T-helper 17 cell (primary cell): Measurements from ENCODE around the gene CNTNAP4. TPM values are rescaled to one million over a fixed set of nuclear protein-coding genes. Genes with fewer than 3 reads are reported as not detected.

Source experiments
- ATAC-seq: fragments of 150-1000 bp; cut with Tn5 transposase; 2 replicates; pipeline ENCODE4 v1.10.0; 2021; ENCODE audit warnings: mild to moderate bottlenecking, moderate library complexity
- DNase-seq, 3 donors: peaks; one replicate each; pipeline versions ENCODE4 v3.0.0 to v3.0.0-alpha.2; 2020 to 2021
- H3K9me3 ChIP-seq: one replicate; pipeline ENCODE4 v1.7.0; 2013; ENCODE audit warnings: low read length, mild to moderate bottlenecking; ENCODE audit not compliant: control insufficient read depth, poor library complexity, severe bottlenecking
- H3K27ac Mint-ChIP-seq: one replicate; pipeline ENCODE4 v1.8.0; 2022; ENCODE audit warnings: mild to moderate bottlenecking, moderate library complexity, mixed read lengths
- H3K27me3 Mint-ChIP-seq: one replicate; pipeline ENCODE4 v1.8.0; 2022; ENCODE audit warnings: mixed read lengths
- H3K36me3 Mint-ChIP-seq: one replicate; pipeline ENCODE4 v1.8.0; 2022; ENCODE audit warnings: low read depth, mixed read lengths
- H3K4me1 Mint-ChIP-seq: one replicate; pipeline ENCODE4 v1.8.0; 2022; ENCODE audit warnings: mild to moderate bottlenecking, mixed read lengths
- H3K4me3 Mint-ChIP-seq: one replicate; pipeline ENCODE4 v1.8.0; 2022; ENCODE audit warnings: mild to moderate bottlenecking, moderate library complexity, mixed read lengths
- total RNA-seq, 4 donors: library from RNA in 2 of 4; stranded (reverse) in 2 of 4; gene quantifications; one replicate each; pipeline ENCODE4 v1.2.3 and lab custom pipeline; 2022 to 2026

CNTNAP4 gene
- total RNA-seq, 2 donors from 2014 or later: not detected

DNA sequence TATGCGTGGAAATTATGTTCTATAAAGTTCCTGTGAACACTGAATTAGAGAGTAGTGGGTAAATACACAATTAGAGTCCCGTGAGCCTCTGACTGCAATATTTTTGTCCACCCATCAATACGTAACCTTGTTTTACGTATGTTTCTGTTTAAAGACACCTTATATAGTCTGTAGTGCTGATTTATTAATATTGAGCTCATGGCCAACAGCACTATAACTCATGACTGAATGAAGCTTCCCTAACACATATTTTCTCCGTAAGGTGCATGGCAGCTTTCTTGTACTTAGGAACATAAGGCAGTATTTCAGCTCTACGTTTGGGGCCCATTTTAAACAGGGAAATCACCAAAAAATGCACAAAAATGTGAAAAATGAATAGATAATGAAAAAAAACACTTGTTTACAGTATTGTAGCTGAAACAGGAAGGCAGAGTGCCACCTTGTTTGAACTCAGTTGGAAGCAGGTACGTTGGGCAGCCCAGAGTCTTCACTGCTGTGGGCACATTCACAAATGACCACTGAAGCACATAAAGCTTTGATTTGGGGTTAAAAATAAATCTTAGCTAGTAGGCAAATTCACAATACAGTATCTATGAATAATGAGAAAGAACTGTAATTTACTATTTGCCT lies 108.5 kb downstream of the CNTNAP4 start:
- ATAC-seq (no peak), DNase-seq (no peak)
- Mint-ChIP-seq H3K27me3 (no peaks in the 10 kb centered on the region), H3K36me3 (no peaks in the 10 kb centered on the region), H3K27ac (no peak overlapping the region), H3K4me3 (no peak overlapping the region), H3K4me1 (no peaks in the 10 kb centered on the region)
- H3K9me3 ChIP-seq: no peaks in the 10 kb centered on the region

DNA sequence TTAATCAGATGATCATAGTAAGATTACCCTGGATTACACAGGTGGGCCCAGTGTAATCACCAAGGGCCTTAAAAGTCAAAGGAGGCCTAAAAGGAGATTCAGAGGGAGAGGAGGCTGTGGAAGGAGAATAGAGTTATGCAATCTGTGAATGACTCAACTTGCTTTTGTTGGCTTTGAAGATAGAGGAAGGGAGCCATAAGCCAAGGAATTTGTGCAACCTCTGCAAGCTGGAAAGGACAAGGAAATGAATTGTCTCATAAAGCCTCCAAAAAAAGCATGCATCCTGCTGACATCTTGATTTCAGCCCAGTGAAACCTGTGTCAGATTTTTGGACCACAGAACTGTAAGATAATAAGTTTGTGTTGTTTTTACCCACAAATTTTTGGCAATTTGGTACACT lies 109.6 kb downstream of the CNTNAP4 start:
- ATAC-seq (no peak), DNase-seq (no peak)
- no peaks in the 10 kb centered on the region for H3K36me3 Mint-ChIP-seq
- H3K9me3 ChIP-seq: no peaks in the 10 kb centered on the region
- no peak overlapping the region for H3K4me3 Mint-ChIP-seq
- H3K4me1 Mint-ChIP-seq: no peaks in the 10 kb centered on the region
- H3K27ac Mint-ChIP-seq: no peak overlapping the region
- H3K27me3 Mint-ChIP-seq: no peaks in the 10 kb centered on the region

DNA sequence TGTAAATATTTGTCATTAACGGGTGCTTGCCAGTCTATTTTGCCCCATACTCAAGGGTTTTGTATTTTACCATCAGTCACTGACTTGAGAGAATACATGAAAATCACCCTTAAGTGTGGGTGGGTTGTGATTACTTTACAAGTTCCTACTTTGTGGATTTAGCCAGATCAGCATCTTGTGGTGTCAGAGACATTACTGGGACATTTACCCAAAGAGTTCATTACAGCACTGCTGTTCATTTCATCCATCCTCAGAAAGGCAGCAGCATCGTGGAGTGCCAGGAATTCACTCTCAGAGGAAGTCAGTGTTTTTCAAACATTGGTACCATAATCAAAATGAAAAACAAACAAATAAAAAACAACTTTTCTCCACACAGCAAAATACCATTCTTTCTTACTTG lies 110.8 kb downstream of the CNTNAP4 start:
- H3K9me3 ChIP-seq: no peaks in the 10 kb centered on the region
- no peaks in the 10 kb centered on the region for H3K36me3 Mint-ChIP-seq
- no peak overlapping the region for H3K27ac Mint-ChIP-seq
- no peak overlapping the region for H3K4me3 Mint-ChIP-seq
- no peaks in the 10 kb centered on the region for H3K27me3 Mint-ChIP-seq
- no peak for DNase-seq
- H3K4me1 Mint-ChIP-seq: no peaks in the 10 kb centered on the region
- ATAC-seq: no peak

DNA sequence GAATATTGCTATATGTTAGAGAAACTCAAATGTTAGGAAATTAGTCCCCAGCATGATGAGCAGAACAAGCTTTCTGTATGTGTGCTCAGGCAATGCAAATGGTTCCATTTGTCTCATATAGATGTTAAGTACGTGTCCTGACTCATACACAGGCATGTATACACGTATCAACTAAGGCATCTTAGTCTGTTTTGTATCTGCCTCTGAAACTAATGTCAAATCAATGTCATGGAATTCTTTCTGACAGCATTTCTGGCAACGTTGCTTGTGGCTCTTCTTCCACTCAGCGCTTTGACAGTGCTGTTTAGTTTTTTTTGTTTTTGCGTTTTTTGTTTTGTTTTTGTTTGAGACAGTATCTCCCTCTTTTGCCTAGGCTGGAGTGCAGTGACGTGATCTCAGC lies 111.9 kb downstream of the CNTNAP4 start:
- Mint-ChIP-seq H3K27me3 (no peaks in the 10 kb centered on the region), H3K4me1 (no peaks in the 10 kb centered on the region), H3K4me3 (no peak overlapping the region), H3K27ac (no peak overlapping the region), H3K36me3 (no peaks in the 10 kb centered on the region)
- no peaks in the 10 kb centered on the region for H3K9me3 ChIP-seq
- ATAC-seq (no peak), DNase-seq (no peak)

DNA sequence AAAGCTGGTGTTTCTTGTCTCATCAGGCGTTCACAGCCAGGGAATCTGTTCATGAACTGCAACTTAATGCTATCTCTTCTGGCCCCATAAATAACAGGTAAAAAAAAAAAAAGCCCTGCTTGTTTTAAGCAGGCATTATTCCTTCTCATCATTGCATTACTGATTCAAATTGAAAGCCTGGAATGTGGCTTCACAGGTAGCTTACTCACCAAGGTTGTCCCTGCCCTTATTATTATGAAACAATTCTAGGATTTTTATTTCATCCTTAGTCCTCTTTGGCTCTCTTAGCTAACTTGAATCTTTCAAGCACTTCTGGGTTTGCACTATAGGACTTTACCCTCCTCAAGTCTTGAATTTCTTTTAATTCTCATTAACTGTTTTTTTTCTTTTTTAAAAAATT lies 113.3 kb downstream of the CNTNAP4 start:
- H3K9me3 ChIP-seq: no peaks in the 10 kb centered on the region
- no peak for DNase-seq
- Mint-ChIP-seq H3K36me3 (no peaks in the 10 kb centered on the region), H3K27me3 (no peaks in the 10 kb centered on the region), H3K4me1 (no peaks in the 10 kb centered on the region), H3K27ac (no peak overlapping the region), H3K4me3 (no peak overlapping the region)
- no peak for ATAC-seq

DNA sequence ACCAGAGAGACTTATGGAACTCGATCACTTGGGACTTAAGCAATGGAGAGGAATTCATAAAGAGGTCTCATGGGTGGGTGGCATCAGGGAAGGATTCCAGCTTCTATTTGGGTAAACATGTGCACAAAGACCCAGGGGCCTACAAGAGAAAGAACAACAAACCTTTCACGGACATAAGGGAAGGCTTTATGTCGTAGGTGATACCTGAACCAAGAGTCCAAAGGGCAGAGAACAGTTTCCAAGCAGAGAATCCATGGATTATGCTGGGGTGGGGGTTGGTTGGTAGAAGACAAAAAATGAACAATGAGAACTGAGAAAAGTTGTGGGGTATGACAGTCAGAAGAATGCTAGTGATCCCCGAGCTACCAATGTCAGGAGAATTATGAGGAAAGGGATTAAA lies 119.8 kb downstream of the CNTNAP4 start:
- ATAC-seq (no peak), DNase-seq (no peak)
- H3K27ac Mint-ChIP-seq: no peak overlapping the region
- no peak overlapping the region for H3K4me3 Mint-ChIP-seq
- H3K36me3 Mint-ChIP-seq: no peaks in the 10 kb centered on the region
- no peaks in the 10 kb centered on the region for H3K27me3 Mint-ChIP-seq
- H3K9me3 ChIP-seq: no peaks in the 10 kb centered on the region
- H3K4me1 Mint-ChIP-seq: no peaks in the 10 kb centered on the region

DNA sequence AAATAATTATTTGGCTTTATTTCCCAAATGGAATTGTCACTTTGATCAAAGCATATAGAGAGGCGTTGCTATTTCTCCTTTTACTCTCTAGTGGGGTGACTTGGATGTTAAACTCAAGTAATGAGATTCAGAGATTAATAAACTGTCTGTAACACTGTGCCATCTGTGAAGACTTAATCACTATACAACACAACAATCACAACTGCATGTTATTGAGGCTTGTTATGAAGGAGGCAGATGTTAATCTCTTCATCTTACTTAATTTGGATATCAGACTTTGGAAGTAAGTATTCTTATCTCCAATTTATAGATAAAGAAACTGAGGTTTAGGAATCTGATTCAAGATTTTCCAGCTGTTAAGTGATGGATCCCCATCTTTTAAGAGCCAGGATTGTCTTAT lies 132.5 kb downstream of the CNTNAP4 start:
- Mint-ChIP-seq H3K27me3 (no peaks in the 10 kb centered on the region), H3K4me1 (no peaks in the 10 kb centered on the region)
- DNase-seq: no peak

DNA sequence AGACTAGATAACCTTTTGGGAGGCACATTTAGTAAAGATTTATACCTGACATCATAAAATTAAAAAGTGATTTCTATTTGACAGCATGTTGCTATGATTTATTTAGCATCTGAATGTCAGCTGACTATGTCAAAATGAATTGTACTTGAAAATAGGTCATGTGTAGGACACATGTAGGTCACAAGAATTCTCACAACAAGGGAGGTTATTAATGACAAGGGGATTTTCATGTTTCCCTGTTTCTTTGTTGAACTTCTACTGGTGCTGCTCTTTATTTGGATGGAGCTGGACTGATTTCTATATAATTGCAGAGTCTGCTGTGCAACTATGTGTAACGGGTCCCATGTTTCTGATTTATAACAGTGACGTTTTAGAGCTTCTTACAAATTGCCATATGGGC lies 144.4 kb downstream of the CNTNAP4 start:
- Mint-ChIP-seq H3K36me3 (no peaks in the 10 kb centered on the region), H3K27me3 (no peaks in the 10 kb centered on the region), H3K27ac (no peak overlapping the region), H3K4me1 (no peaks in the 10 kb centered on the region), H3K4me3 (no peak overlapping the region)
- H3K9me3 ChIP-seq: peaks cover 2% of the 10 kb centered on the region
- ATAC-seq: no peak
- no peak for DNase-seq

More for the DNA sequence above, 132.5 kb downstream of the CNTNAP4 start:
- ATAC-seq: no peak
- H3K4me3 Mint-ChIP-seq: no peak overlapping the region
- no peaks in the 10 kb centered on the region for H3K36me3 Mint-ChIP-seq
- no peaks in the 10 kb centered on the region for H3K9me3 ChIP-seq
- no peak overlapping the region for H3K27ac Mint-ChIP-seq

DNA sequence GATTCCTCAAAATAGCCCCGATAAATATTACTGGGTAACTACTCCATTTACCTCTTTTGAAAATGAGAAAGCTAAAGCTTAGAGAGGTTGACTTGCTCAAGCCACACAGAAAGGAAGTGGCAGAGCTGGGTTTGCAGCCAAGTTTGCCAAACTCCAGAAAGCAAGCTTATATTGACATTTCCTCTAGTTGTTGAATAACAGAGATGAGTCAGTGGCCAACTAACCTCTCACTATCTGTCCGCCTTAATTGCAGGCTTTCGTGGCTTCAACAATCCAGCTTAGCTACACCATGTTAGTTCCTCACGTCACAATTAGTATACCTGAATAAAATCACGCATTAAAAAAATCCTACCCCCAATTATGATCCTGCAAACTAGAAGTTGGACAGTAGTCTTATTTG lies 151.7 kb downstream of the CNTNAP4 start:
- DNase-seq (no peak), ATAC-seq (no peak)
- H3K9me3 ChIP-seq: peaks cover 2% of the 10 kb centered on the region
- Mint-ChIP-seq H3K4me3 (no peak overlapping the region), H3K27ac (no peak overlapping the region), H3K36me3 (no peaks in the 10 kb centered on the region), H3K27me3 (no peaks in the 10 kb centered on the region), H3K4me1 (no peaks in the 10 kb centered on the region)

DNA sequence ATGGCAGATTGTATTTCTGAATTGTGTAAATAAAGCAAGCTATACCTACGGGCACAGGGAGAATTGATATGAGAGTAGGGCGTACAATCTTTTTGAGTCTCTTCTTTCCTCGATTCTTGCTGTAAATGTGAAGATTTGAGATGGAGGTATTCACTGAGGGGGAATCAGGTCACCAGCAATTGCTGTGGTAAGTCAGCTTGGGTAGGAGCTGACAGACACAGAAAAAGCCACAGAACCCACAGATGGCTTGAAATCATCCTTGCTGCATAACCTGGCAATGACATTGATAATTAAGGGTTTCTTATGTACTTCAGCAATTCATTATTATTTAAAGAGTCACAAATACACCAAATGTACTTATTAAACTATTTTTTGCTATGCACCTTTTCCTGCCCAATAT lies 164.2 kb downstream of the CNTNAP4 start:
- DNase-seq: no peak
- no peak overlapping the region for H3K27ac Mint-ChIP-seq
- no peaks in the 10 kb centered on the region for H3K4me1 Mint-ChIP-seq
- H3K9me3 ChIP-seq: no peaks in the 10 kb centered on the region
- H3K27me3 Mint-ChIP-seq: no peaks in the 10 kb centered on the region
- H3K4me3 Mint-ChIP-seq: no peak overlapping the region
- no peaks in the 10 kb centered on the region for H3K36me3 Mint-ChIP-seq
- ATAC-seq: no peak

DNA sequence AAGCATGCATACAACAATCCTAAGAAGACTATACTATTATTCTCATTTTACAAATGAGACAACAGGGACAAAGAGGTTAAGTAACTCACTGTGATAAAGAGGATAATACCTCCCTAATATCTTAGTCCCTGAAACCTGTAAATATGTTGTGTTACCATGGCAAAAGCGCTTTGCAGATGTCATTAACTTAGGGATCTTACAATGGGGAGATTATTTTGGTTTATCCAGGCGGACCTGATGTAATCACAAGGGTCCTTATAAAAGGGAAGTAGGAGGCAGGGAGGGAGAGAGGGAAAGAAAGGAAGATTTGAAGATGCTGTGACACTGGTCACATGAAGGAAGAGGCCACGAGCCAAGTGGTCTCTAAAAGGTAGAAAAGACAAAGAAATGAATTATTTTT lies 164.7 kb downstream of the CNTNAP4 start:
- Mint-ChIP-seq H3K27me3 (no peaks in the 10 kb centered on the region), H3K4me1 (no peaks in the 10 kb centered on the region), H3K36me3 (no peaks in the 10 kb centered on the region), H3K27ac (no peak overlapping the region), H3K4me3 (no peak overlapping the region)
- ATAC-seq (no peak), DNase-seq (no peak)
- H3K9me3 ChIP-seq: no peaks in the 10 kb centered on the region

DNA sequence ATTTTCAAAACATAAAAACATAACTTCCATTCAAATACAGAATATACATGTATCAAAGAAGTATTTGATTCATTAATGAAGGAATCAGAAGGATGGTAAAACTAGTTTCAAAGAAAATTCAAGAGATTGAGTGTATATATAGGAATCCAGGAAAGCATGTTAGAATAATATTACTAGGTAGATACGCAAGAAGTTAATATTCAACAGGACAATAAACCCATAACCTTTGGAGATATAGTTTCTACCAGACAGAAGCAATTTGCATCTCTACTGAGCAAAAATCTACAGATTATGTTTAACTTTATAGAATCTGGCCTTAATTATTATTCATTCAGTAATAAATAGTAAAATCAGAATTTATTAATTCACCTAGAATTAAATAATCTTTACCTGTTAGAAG lies 166.8 kb downstream of the CNTNAP4 start:
- no peak overlapping the region for H3K27ac Mint-ChIP-seq
- H3K4me3 Mint-ChIP-seq: no peak overlapping the region
- H3K9me3 ChIP-seq: no peaks in the 10 kb centered on the region
- H3K36me3 Mint-ChIP-seq: no peaks in the 10 kb centered on the region
- ATAC-seq (no peak), DNase-seq (no peak)
- no peaks in the 10 kb centered on the region for H3K27me3 Mint-ChIP-seq
- H3K4me1 Mint-ChIP-seq: no peaks in the 10 kb centered on the region

DNA sequence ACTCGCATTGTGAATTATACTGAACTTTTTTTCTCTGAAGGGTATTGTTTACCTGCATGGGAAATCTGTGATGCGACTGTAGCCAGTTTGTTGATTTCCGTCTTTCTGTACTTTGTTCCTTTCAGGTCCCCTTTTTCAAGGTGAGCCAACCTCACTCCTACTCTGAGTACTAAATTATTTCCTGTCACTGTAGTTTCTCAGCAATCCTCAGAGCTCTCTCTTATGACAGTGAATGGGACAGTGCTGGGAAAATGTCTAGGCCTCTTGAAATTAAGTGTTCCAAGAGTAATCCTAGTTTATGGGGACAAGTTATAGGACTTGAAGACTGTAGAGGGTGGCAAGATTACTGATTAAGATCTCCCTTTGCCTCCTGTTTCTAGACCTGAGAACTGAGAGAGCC lies 167.6 kb downstream of the CNTNAP4 start:
- H3K36me3 Mint-ChIP-seq: no peaks in the 10 kb centered on the region
- no peak for ATAC-seq
- H3K9me3 ChIP-seq: no peaks in the 10 kb centered on the region
- no peak overlapping the region for H3K27ac Mint-ChIP-seq
- no peak for DNase-seq
- no peaks in the 10 kb centered on the region for H3K4me1 Mint-ChIP-seq
- H3K27me3 Mint-ChIP-seq: no peaks in the 10 kb centered on the region
- no peak overlapping the region for H3K4me3 Mint-ChIP-seq

DNA sequence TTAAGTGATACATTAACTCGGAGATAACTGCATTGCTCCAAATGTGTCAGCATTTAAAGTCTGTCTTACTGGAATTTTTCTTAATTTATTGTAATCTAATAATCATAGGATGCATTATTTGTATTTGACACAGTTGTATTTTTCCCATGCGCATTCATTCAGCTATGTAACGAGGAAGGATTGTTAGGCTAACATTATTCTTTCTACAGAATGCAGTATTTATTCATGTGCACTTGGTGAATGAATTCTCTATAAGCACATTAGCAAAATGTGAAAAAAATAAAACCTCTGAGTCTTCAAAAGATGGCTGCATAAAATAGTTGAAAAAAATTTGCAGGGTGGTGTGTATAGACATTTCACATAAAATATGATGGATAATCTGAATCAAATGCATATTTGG lies 168.6 kb downstream of the CNTNAP4 start:
- Mint-ChIP-seq H3K4me3 (no peak overlapping the region), H3K4me1 (no peaks in the 10 kb centered on the region), H3K27ac (no peak overlapping the region), H3K27me3 (no peaks in the 10 kb centered on the region), H3K36me3 (no peaks in the 10 kb centered on the region)
- ATAC-seq (no peak), DNase-seq (no peak)
- no peaks in the 10 kb centered on the region for H3K9me3 ChIP-seq
